MM.1S (cell line): ENCODE measurements around the gene NAA25.

Experiments used
- EZH2 ChIP-seq: fragments of 300-600 bp; sonication (generic); optimal IDR thresholded peaks from 2 replicates; pipeline ENCODE3; 2017; ENCODE audit warnings: low read depth, mild to moderate bottlenecking, antibody characterized with exemption, low read length, mixed read lengths
- EZH2phosphoT487 ChIP-seq: fragments of 300-600 bp; sonication (generic); IDR thresholded peaks from 2 replicates; pipeline ENCODE4 v1.6.1; 2018; ENCODE audit warnings: antibody characterized with exemption, low read length
- TF ChIP-seq, protein P1 (sequence below): fragments of 300-600 bp; sonication (generic); IDR thresholded peaks from 2 replicates; pipeline ENCODE4 v1.5.1; 2016; ENCODE audit warnings: antibody characterized with exemption, low read length, mixed read lengths

DNA sequence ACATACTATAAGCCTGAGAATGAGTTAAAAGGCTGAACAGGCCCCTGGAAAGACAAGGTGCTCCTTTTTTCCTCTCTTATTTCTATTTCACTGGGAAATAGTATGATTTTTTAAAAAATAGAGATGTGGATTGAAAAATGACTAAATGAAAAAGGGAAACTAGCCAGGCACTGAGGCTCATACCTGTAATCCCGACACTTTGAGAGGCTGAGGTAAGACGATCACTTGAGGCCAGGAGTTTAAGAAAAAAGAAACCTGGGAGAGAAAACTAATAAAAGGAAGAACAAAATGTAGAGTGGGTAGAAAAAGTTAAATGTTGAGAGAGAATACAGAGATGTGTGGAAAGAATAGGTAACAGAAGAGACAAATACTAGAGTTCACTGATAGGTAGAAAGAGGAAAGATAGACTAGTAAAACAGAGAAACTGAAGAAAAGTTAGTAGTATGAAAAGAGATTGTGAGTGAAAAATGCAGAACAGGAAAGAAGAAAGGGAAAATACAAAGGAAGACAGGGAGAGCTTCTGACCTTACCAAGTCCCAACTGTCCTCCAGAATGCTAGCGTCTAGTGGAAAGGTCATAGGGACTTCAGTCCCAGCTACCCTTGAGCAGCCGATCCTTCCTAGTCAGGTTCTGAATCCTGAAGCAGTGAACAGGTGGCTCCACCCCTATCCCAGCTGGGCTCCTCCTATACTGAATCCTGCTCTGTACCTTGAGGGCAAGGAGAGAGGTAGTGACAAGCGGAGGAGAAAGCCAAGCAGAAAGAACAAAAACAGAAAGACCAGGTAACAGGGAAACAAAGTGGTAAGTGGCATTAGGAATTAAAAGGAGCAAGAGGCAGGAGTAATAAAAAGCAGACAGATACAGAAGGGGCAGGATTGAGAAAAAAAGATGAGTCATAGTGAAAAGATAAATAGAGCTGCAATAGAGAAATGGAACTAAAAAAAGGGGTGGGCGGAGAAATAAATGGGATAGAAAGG is 102.9 kb downstream of the NAA25 start:
- TF ChIP-seq, protein P1, sequence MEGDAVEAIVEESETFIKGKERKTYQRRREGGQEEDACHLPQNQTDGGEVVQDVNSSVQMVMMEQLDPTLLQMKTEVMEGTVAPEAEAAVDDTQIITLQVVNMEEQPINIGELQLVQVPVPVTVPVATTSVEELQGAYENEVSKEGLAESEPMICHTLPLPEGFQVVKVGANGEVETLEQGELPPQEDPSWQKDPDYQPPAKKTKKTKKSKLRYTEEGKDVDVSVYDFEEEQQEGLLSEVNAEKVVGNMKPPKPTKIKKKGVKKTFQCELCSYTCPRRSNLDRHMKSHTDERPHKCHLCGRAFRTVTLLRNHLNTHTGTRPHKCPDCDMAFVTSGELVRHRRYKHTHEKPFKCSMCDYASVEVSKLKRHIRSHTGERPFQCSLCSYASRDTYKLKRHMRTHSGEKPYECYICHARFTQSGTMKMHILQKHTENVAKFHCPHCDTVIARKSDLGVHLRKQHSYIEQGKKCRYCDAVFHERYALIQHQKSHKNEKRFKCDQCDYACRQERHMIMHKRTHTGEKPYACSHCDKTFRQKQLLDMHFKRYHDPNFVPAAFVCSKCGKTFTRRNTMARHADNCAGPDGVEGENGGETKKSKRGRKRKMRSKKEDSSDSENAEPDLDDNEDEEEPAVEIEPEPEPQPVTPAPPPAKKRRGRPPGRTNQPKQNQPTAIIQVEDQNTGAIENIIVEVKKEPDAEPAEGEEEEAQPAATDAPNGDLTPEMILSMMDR = no peak
- no peak for TF ChIP-seq EZH2phosphoT487
- no peak for TF ChIP-seq EZH2
